Measurements from ENCODE around the gene NOG. TPM values are rescaled to one million over a fixed set of nuclear protein-coding genes. Genes with fewer than 3 reads are reported as not detected.

NOG gene
- total and polyA plus RNA-seq, 3 donors from 2014 or later, result 0.92 to 6.1 (median 5.2) TPM

- Histone ChIP-seq H3K27ac (no peak overlapping the region), H3K4me3 (no peak overlapping the region), H3K27me3 (no peaks in the 10 kb centered on the region), H3K36me3 (ENCODE audit: low read depth, missing control alignments) (no peaks in the 10 kb centered on the region), H3K9me3 (no peaks in the 10 kb centered on the region), H3K4me1 (no peaks in the 10 kb centered on the region)
- intact Hi-C loops (cut with DNase I; ENCODE audit: low total_unique reads), result no loop called here
- no peak for DNase-seq
- no peak for TF ChIP-seq POLR2A (IDR thresholded peaks at IDR 0.05)
- no peak for TF ChIP-seq CTCF (IDR thresholded peaks at IDR 0.05)
- 91 to 95% methylated on average over 2 of the region's 2 CpGs for WGBS, 2 donors
Measured at GRCh38 chr17:56614522-56614921, 21.0 kb downstream of the NOG start.

- Histone ChIP-seq H3K9me3 (no peaks in the 10 kb centered on the region), H3K36me3 (ENCODE audit: low read depth, missing control alignments) (no peaks in the 10 kb centered on the region), H3K27ac (no peak overlapping the region), H3K4me3 (no peak overlapping the region), H3K27me3 (no peaks in the 10 kb centered on the region), H3K4me1 (no peaks in the 10 kb centered on the region)
- intact Hi-C loops (cut with DNase I; ENCODE audit: low total_unique reads), result no loop called here
- 63 to 86% methylated on average over 2 of the region's 2 CpGs for WGBS, 2 donors
- no peak for DNase-seq
- TF ChIP-seq POLR2A (IDR thresholded peaks at IDR 0.05) (no peak), CTCF (IDR thresholded peaks at IDR 0.05) (no peak)
Measured at GRCh38 chr17:56616239-56616638, 22.7 kb downstream of the NOG start.

- Histone ChIP-seq H3K9me3 (no peaks in the 10 kb centered on the region), H3K27ac (no peak overlapping the region), H3K36me3 (ENCODE audit: low read depth, missing control alignments) (no peaks in the 10 kb centered on the region), H3K4me3 (no peak overlapping the region), H3K4me1 (no peaks in the 10 kb centered on the region), H3K27me3 (no peaks in the 10 kb centered on the region)
- no peak for DNase-seq
- TF ChIP-seq CTCF (IDR thresholded peaks at IDR 0.05), result no peak
- TF ChIP-seq POLR2A (IDR thresholded peaks at IDR 0.05), result no peak
- intact Hi-C loops (cut with DNase I; ENCODE audit: low total_unique reads), result no loop called here
- 64 to 65% methylated on average over 1 of the region's 1 CpG for WGBS, 2 donors
Measured at GRCh38 chr17:56623383-56623782, 29.9 kb downstream of the NOG start.

- no peak for DNase-seq
- 62 to 81% methylated on average over 2 of the region's 2 CpGs for WGBS, 2 donors
- no peak for TF ChIP-seq CTCF (IDR thresholded peaks at IDR 0.05)
- no peak for TF ChIP-seq POLR2A (IDR thresholded peaks at IDR 0.05)
- Histone ChIP-seq H3K27ac (no peak overlapping the region), H3K4me3 (no peak overlapping the region), H3K9me3 (no peaks in the 10 kb centered on the region), H3K27me3 (no peaks in the 10 kb centered on the region), H3K4me1 (no peaks in the 10 kb centered on the region), H3K36me3 (ENCODE audit: low read depth, missing control alignments) (no peaks in the 10 kb centered on the region)
- intact Hi-C loops (cut with DNase I; ENCODE audit: low total_unique reads), result no loop called here
Measured at GRCh38 chr17:56624309-56624708, 30.8 kb downstream of the NOG start.

- no peaks in the 10 kb centered on the region for H3K36me3 ChIP-seq (ENCODE audit: low read depth, missing control alignments)
- TF ChIP-seq POLR2A (IDR thresholded peaks at IDR 0.05) (no peak), CTCF (IDR thresholded peaks at IDR 0.05) (no peak)
- no peak overlapping the region for H3K27ac ChIP-seq
- 80 to 87% methylated on average over 4 of the region's 4 CpGs for WGBS, 2 donors
- H3K4me1 ChIP-seq, result no peaks in the 10 kb centered on the region
- no peak overlapping the region for H3K4me3 ChIP-seq
- intact Hi-C loops (cut with DNase I; ENCODE audit: low total_unique reads), result no loop called here
- no peaks in the 10 kb centered on the region for H3K27me3 ChIP-seq
- DNase-seq, result no peak
- H3K9me3 ChIP-seq, result no peaks in the 10 kb centered on the region
Measured at GRCh38 chr17:56624912-56625311, 31.4 kb downstream of the NOG start.
